Measurements from ENCODE around the gene PHF21A.
A peak's percentile ranks its signal among the peaks of the same experiment; 100 is the strongest.

Gene PHF21A

DNA sequence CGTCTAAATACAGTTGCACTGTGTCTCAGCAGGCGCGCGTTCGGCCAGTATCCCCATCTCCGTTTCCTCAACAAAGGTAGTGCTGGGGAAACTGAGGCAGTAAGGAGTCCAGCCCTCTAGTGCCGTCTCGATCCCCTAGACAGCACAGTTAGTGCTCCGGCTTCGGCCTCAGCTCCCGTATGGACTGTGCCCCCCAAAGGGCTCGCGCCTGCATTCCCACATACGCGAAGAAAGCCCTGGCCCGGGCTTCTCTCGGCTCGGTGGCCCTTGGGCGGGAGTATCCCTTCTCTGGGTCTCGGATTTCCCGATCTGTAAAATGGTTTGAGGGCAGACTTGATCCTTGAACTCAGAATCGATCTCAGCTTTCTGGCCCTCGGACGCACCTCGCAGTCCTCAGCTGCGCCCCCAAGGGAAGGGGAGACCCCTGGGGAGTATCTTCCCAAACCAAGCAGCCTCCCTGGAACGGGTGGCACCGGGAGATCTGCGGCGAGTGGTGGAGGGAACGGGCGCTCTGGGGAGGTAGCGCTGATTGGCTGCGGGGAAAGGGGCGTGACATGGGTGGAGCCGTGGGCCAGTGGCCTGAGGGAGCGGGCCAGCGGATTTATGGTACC lies 202.8 kb downstream of the PHF21A start:
- TF ChIP-seq SIN3A (IDR thresholded peaks at IDR 0.05; ENCODE audit: borderline replicate concordance, insufficient read depth, low read length) (no peak), POLR2AphosphoS5 (IDR thresholded peaks at IDR 0.05; ENCODE audit: low read depth, low read length) (peak; percentile 51; the same call in 1 of the 2 replicates), FOXP2 (optimal IDR thresholded peaks at IDR 0.05; ENCODE audit: borderline replicate concordance, extremely low read depth, extremely low read length, insufficient read depth) (no peak)
- TF ChIP-seq, protein P1, sequence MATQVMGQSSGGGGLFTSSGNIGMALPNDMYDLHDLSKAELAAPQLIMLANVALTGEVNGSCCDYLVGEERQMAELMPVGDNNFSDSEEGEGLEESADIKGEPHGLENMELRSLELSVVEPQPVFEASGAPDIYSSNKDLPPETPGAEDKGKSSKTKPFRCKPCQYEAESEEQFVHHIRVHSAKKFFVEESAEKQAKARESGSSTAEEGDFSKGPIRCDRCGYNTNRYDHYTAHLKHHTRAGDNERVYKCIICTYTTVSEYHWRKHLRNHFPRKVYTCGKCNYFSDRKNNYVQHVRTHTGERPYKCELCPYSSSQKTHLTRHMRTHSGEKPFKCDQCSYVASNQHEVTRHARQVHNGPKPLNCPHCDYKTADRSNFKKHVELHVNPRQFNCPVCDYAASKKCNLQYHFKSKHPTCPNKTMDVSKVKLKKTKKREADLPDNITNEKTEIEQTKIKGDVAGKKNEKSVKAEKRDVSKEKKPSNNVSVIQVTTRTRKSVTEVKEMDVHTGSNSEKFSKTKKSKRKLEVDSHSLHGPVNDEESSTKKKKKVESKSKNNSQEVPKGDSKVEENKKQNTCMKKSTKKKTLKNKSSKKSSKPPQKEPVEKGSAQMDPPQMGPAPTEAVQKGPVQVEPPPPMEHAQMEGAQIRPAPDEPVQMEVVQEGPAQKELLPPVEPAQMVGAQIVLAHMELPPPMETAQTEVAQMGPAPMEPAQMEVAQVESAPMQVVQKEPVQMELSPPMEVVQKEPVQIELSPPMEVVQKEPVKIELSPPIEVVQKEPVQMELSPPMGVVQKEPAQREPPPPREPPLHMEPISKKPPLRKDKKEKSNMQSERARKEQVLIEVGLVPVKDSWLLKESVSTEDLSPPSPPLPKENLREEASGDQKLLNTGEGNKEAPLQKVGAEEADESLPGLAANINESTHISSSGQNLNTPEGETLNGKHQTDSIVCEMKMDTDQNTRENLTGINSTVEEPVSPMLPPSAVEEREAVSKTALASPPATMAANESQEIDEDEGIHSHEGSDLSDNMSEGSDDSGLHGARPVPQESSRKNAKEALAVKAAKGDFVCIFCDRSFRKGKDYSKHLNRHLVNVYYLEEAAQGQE (IDR thresholded peaks at IDR 0.05; ENCODE audit: insufficient read depth in 1 of 2, low read depth in 2 of 2, low read length in 2 of 2): 0 out of 4 replicates have a peak, but pooled peaks of 1 of the 2 experiments have one; percentile 27

- peak; percentile 91; the same call in 1 of the 2 replicates for TF ChIP-seq SIN3A (IDR thresholded peaks at IDR 0.05; ENCODE audit: borderline replicate concordance, insufficient read depth, low read length)
- no peak for TF ChIP-seq FOXP2 (optimal IDR thresholded peaks at IDR 0.05; ENCODE audit: borderline replicate concordance, extremely low read depth, extremely low read length, insufficient read depth)
- peak; percentile 82 for TF ChIP-seq POLR2AphosphoS5 (IDR thresholded peaks at IDR 0.05; ENCODE audit: low read depth, low read length)
- TF ChIP-seq TAF1 (IDR thresholded peaks at IDR 0.05; ENCODE audit: borderline replicate concordance, insufficient read depth, low read length): peak; percentile 63; the same call in 1 of the 2 replicates
- TF ChIP-seq, protein P1 (IDR thresholded peaks at IDR 0.05; ENCODE audit: insufficient read depth in 1 of 2, low read depth in 2 of 2, low read length in 2 of 2): no peak
These were observed 203.5 kb downstream of the PHF21A start, which contains the start of gene PEX16 for GRCh38 chr11:45917623-45918330. PEX16 (minus strand) TSS chr11:45917877; CDS start chr11:45917811, 66 bp downstream.

DNA sequence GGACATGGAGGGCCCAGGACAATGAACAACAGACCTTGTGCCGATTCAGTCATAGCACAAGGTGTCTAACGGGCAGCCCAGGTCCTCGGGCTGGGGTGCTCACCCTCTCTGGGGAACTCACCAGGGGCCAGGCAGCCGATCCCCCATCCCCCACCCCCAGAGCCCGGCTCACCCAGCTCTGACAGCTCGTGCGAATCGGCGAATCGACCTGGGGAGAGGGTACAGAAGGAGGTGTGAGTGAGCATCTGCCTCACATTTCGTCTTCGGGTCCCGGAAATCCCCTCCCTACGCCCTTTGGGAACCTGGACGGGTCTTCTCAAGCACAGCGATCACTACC lies 204.0 kb downstream of the PHF21A start:
- TF ChIP-seq, protein P1 (IDR thresholded peaks at IDR 0.05; ENCODE audit: insufficient read depth in 1 of 2, low read depth in 2 of 2, low read length in 2 of 2): no peak
- TF ChIP-seq SIN3A (IDR thresholded peaks at IDR 0.05; ENCODE audit: borderline replicate concordance, insufficient read depth, low read length) (no peak), FOXP2 (optimal IDR thresholded peaks at IDR 0.05; ENCODE audit: borderline replicate concordance, extremely low read depth, extremely low read length, insufficient read depth) (no peak), TAF1 (IDR thresholded peaks at IDR 0.05; ENCODE audit: borderline replicate concordance, insufficient read depth, low read length) (no peak), POLR2AphosphoS5 (IDR thresholded peaks at IDR 0.05; ENCODE audit: low read depth, low read length) (no peak)

GRCh38 chr11:45915446-45915845 lies 205.8 kb downstream of the PHF21A start:
- TF ChIP-seq, protein P1 (IDR thresholded peaks at IDR 0.05; ENCODE audit: insufficient read depth in 1 of 2, low read depth in 2 of 2, low read length in 2 of 2): no peak
- TF ChIP-seq POLR2AphosphoS5 (IDR thresholded peaks at IDR 0.05; ENCODE audit: low read depth, low read length) (no peak), SIN3A (IDR thresholded peaks at IDR 0.05; ENCODE audit: borderline replicate concordance, insufficient read depth, low read length) (no peak)

Data from PFSK-1 (cell line).